A673 (cell line): ENCODE results near the gene FRMD5. TPM values are rescaled to one million over a fixed set of nuclear protein-coding genes. Genes with fewer than 3 reads are reported as not detected.

ENCODE experiments used
- BruUV-seq: library from RNA; stranded (reverse); fragments of 400-500 nt; replicated peaks from 2 replicates; lab custom pipeline; 2021; lab: Mats Ljungman, UMichigan
- CTCF ChIA-PET: fragments of 300-600 bp; sonication (Branson Sonifier 250); formaldehyde crosslinking; loops from one replicate; lab custom pipeline; 2022; ENCODE audit warnings: antibody characterized with exemption; lab: Charles Lee
- POLR2A ChIA-PET: fragments of 300-600 bp; sonication (Branson Sonifier 250); formaldehyde crosslinking; loops from one replicate; lab custom pipeline; 2022; ENCODE audit warnings: antibody characterized with exemption; ENCODE audit not compliant: low non-redundant PET; lab: Charles Lee
- DNase-seq: peaks from one replicate; pipeline ENCODE4 v3.0.0-alpha.2; 2015; ENCODE audit warnings: low spot score
- H3K27ac ChIP-seq: fragments of 200-600 bp; sonication (generic); 2 replicates; pipeline ENCODE4 v1.5.1; 2016; ENCODE audit warnings: mixed run types, low read depth, mild to moderate bottlenecking, mixed read lengths, antibody characterized with exemption, low read length; ENCODE audit not compliant: poor library complexity, severe bottlenecking
- H3K27me3 ChIP-seq: fragments of 200-600 bp; sonication (generic); replicated peaks from 2 replicates; pipeline ENCODE4 v1.6.1; 2017; ENCODE audit warnings: mixed run types, low read depth, mild to moderate bottlenecking, mixed read lengths, antibody characterized with exemption, low read length; ENCODE audit not compliant: insufficient read depth, poor library complexity
- H3K36me3 ChIP-seq: fragments of 200-600 bp; sonication (generic); 2 replicates; pipeline ENCODE4 v1.6.1; 2016; ENCODE audit warnings: mixed run types, mild to moderate bottlenecking, mixed read lengths, antibody characterized with exemption, low read length; ENCODE audit not compliant: insufficient read depth, poor library complexity, severe bottlenecking
- H3K4me1 ChIP-seq: fragments of 200-600 bp; sonication (generic); 2 replicates; pipeline ENCODE4 v1.6.1; 2017; ENCODE audit warnings: mixed run types, mild to moderate bottlenecking, mixed read lengths, antibody characterized with exemption, low read length; ENCODE audit not compliant: insufficient read depth, poor library complexity, severe bottlenecking
- H3K4me3 ChIP-seq: fragments of 200-600 bp; sonication (generic); 2 replicates; pipeline ENCODE4 v1.5.1; 2016; ENCODE audit warnings: low read depth, mixed run types, mild to moderate bottlenecking, mixed read lengths, low read length; ENCODE audit not compliant: poor library complexity, severe bottlenecking
- H3K9me3 ChIP-seq: fragments of 200-600 bp; sonication (generic); 2 replicates; pipeline ENCODE4 v1.6.1; 2016; ENCODE audit warnings: mixed run types, low read depth, mild to moderate bottlenecking, mixed read lengths, antibody characterized with exemption, low read length; ENCODE audit not compliant: poor library complexity, severe bottlenecking
- EZH2 ChIP-seq: fragments of 200-600 bp; sonication (generic); IDR thresholded peaks from 2 replicates; pipeline ENCODE4 v1.6.1; 2017; ENCODE audit warnings: borderline replicate concordance, low read depth, mild to moderate bottlenecking, mixed read lengths, antibody characterized with exemption, low read length; ENCODE audit not compliant: poor library complexity, severe bottlenecking
- intact Hi-C: fragments of 100-400 bp; cut with micrococcal nuclease; formaldehyde crosslinking; loops from one replicate; pipeline ENCODE4 v1.10.0; 2022; ENCODE audit not compliant: unreplicated experiment
- total RNA-seq: library from RNA; stranded (reverse); gene quantifications from 2 replicates; pipeline ENCODE4 v1.2.3, GENCODE V29; 2021
- TF ChIP-seq, protein P1 (sequence below): fragments of 300-800, 200-600 bp; sonication (generic); conservative IDR thresholded peaks from 2 replicates; pipeline ENCODE4 v1.5.1; 2017; ENCODE audit warnings: low read depth, mild to moderate bottlenecking, antibody characterized with exemption, low read length, moderate library complexity, mixed read lengths

Gene FRMD5
- total RNA-seq, 1 experiment from 2014 or later, result 2.6 TPM

DNA sequence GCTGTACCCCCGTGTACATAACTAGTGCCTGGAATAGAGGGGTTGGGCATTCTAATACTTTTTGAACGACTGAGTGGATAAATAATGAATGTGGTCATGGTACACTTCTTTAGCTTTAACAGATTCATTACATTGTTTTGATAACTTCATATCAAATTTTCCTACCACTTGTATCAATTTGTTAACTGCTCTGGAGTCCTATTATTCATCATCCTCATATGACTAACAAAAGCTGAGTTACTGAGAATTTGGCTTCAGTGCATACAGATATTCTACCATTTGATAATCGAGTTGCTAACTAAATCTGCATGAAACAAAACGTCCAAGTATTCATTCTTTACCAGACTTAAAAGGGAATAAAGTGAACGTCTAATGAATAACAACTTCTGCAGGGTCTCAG is 31.7 kb downstream of the FRMD5 start:
- TF ChIP-seq, protein P1, sequence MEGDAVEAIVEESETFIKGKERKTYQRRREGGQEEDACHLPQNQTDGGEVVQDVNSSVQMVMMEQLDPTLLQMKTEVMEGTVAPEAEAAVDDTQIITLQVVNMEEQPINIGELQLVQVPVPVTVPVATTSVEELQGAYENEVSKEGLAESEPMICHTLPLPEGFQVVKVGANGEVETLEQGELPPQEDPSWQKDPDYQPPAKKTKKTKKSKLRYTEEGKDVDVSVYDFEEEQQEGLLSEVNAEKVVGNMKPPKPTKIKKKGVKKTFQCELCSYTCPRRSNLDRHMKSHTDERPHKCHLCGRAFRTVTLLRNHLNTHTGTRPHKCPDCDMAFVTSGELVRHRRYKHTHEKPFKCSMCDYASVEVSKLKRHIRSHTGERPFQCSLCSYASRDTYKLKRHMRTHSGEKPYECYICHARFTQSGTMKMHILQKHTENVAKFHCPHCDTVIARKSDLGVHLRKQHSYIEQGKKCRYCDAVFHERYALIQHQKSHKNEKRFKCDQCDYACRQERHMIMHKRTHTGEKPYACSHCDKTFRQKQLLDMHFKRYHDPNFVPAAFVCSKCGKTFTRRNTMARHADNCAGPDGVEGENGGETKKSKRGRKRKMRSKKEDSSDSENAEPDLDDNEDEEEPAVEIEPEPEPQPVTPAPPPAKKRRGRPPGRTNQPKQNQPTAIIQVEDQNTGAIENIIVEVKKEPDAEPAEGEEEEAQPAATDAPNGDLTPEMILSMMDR, result no peak
- TF ChIP-seq EZH2, result no peak
- POLR2A ChIA-PET, result no interaction called here
- intact Hi-C loops, result no loop called here

DNA sequence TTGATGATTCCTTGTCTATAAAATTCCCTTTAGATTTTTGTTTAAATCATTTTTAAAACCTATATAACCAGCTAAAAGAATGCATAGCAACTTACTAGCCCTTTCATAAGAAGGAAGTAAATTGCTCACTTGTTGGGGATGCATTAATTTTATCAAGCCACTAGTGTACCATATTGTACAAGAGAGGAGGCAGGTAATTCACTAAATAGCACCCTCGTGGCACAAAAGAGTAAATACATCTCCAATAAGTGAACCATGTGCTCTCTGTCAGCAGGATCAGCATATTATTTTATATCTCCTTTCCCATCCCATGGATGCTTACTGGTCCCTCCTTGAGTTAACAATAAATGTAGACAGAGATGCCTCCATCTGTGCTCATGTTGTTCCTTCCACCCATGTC is 34.3 kb downstream of the FRMD5 start:
- TF ChIP-seq, protein P1, result no peak
- TF ChIP-seq EZH2, result no peak
- DNase-seq, result no peak
- no peak overlapping the region for H3K27ac ChIP-seq
- intact Hi-C loops, result no loop called here
- BruUV-seq, result no TSS peak
- no peaks in the 10 kb centered on the region for H3K36me3 ChIP-seq
- ChIA-PET CTCF (no interaction called here), POLR2A (no interaction called here)
- H3K4me1 ChIP-seq, result no peaks in the 10 kb centered on the region
- no peaks in the 10 kb centered on the region for H3K9me3 ChIP-seq
- no peaks in the 10 kb centered on the region for H3K27me3 ChIP-seq
- H3K4me3 ChIP-seq, result no peak overlapping the region

More for the DNA sequence above, 31.7 kb downstream of the FRMD5 start:
- Histone ChIP-seq H3K27me3 (no peaks in the 10 kb centered on the region), H3K4me3 (no peak overlapping the region), H3K9me3 (no peaks in the 10 kb centered on the region), H3K4me1 (no peaks in the 10 kb centered on the region), H3K36me3 (no peaks in the 10 kb centered on the region), H3K27ac (no peak overlapping the region)
- CTCF ChIA-PET, result no interaction called here
- no TSS peak for BruUV-seq
- no peak for DNase-seq

GRCh38 chr15:44159492-44159891 is 35.6 kb downstream of the FRMD5 start:
- DNase-seq, result no peak
- H3K27me3 ChIP-seq, result no peaks in the 10 kb centered on the region
- H3K36me3 ChIP-seq, result no peaks in the 10 kb centered on the region
- BruUV-seq, result no TSS peak
- H3K4me1 ChIP-seq, result no peaks in the 10 kb centered on the region
- CTCF ChIA-PET, result no interaction called here
- intact Hi-C loops, result no loop called here
- H3K9me3 ChIP-seq, result no peaks in the 10 kb centered on the region
- TF ChIP-seq, protein P1, result no peak
- no peak for TF ChIP-seq EZH2
- no peak overlapping the region for H3K27ac ChIP-seq
- POLR2A ChIA-PET, result no interaction called here
- no peak overlapping the region for H3K4me3 ChIP-seq
